ENCODE results near the gene USP17L29. TPM values are rescaled to one million over a fixed set of nuclear protein-coding genes. Genes with fewer than 3 reads are reported as not detected.
"Not testable (repeated sequence)": the region's sequence is repeated elsewhere in the genome, so short reads cannot be mapped to it uniquely, and the experiment has no call there.

The USP17L29 gene, protein sequence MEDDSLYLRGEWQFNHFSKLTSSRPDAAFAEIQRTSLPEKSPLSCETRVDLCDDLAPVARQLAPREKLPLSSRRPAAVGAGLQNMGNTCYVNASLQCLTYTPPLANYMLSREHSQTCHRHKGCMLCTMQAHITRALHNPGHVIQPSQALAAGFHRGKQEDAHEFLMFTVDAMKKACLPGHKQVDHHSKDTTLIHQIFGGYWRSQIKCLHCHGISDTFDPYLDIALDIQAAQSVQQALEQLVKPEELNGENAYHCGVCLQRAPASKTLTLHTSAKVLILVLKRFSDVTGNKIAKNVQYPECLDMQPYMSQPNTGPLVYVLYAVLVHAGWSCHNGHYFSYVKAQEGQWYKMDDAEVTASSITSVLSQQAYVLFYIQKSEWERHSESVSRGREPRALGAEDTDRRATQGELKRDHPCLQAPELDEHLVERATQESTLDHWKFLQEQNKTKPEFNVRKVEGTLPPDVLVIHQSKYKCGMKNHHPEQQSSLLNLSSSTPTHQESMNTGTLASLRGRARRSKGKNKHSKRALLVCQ
- total RNA-seq: not detected

DNA sequence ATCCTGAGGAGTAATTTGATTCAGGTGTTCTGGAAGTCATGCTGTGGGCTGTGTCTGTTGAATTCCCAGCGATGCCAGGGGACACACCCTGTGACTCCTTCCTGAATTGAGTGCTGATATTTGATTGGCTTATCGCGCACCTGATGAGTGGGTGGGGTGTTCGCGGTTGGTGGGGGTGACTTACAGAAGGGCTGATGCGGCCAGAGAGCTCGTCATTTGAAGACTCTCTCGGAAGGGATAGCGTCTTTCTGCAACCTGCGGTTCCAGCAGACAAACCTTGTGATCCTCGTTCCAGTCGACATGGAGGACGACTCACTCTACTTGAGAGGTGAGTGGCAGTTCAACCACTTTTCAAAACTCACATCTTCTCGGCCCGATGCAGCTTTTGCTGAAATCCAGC, at the start of gene USP17L29:
Gene USP17L29, plus strand, starts transcription at position 301 of the 400 bp plus-strand sequence. Its CDS starts 0 bp downstream, at position 301.
- not testable (repeated sequence) for H3K27ac ChIP-seq; DNase-seq (ENCODE audit: low spot score in 2 of 2); H3K4me3 ChIP-seq; H3K4me1 ChIP-seq; H3K9me3 ChIP-seq; H3K36me3 ChIP-seq; H3K27me3 ChIP-seq
- WGBS: no CpG with 5 or more reads among the region's 15 CpGs

DNA sequence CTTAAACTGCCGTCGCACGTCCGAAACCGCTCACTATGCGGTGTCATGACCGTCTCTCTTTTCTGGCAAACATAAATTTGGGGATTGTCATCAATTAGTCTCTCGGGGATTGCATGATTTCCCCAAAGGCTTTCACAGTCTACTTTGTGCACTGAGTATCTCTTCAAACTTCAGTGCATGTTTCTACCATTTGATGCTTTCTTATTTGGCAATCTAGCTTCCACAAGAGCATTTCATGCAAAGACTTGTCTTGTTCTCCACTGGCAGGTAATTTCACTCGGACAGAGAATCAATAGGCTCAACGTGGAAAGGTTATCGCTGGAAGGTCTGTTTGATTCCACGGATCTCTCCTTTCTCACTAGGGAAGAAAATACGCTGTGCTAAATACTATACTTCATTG, 29.2 kb upstream of the USP17L29 start:
- not testable (repeated sequence) for H3K4me3 ChIP-seq; H3K27ac ChIP-seq; H3K36me3 ChIP-seq; DNase-seq (ENCODE audit: low spot score in 2 of 2); H3K9me3 ChIP-seq; H3K4me1 ChIP-seq; H3K27me3 ChIP-seq
- 91% methylated on average over 5 of the region's 13 CpGs for WGBS

DNA sequence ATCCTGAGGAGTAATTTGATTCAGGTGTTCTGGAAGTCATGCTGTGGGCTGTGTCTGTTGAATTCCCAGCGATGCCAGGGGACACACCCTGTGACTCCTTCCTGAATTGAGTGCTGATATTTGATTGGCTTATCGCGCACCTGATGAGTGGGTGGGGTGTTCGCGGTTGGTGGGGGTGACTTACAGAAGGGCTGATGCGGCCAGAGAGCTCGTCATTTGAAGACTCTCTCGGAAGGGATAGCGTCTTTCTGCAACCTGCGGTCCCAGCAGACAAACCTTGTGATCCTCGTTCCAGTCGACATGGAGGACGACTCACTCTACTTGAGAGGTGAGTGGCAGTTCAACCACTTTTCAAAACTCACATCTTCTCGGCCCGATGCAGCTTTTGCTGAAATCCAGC, 28.6 kb upstream of the USP17L29 start, which contains the start of gene USP17L24:
Gene USP17L24, plus strand, starts transcription at position 301 of the 400 bp plus-strand sequence. Its CDS starts 0 bp downstream, at position 301.
- not testable (repeated sequence) for H3K27me3 ChIP-seq; H3K4me1 ChIP-seq; DNase-seq (ENCODE audit: low spot score in 2 of 2); H3K27ac ChIP-seq; H3K9me3 ChIP-seq; H3K36me3 ChIP-seq; H3K4me3 ChIP-seq
- WGBS: no CpG with 5 or more reads among the region's 15 CpGs

DNA sequence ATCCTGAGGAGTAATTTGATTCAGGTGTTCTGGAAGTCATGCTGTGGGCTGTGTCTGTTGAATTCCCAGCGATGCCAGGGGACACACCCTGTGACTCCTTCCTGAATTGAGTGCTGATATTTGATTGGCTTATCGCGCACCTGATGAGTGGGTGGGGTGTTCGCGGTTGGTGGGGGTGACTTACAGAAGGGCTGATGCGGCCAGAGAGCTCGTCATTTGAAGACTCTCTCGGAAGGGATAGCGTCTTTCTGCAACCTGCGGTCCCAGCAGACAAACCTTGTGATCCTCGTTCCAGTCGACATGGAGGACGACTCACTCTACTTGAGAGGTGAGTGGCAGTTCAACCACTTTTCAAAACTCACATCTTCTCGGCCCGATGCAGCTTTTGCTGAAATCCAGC, 23.8 kb upstream of the USP17L29 start, which contains the start of gene USP17L25:
Gene USP17L25, plus strand, starts transcription at position 301 of the 400 bp plus-strand sequence. Its CDS starts 0 bp downstream, at position 301.
- H3K4me1 ChIP-seq; H3K27me3 ChIP-seq; H3K4me3 ChIP-seq; H3K36me3 ChIP-seq; H3K9me3 ChIP-seq; H3K27ac ChIP-seq; DNase-seq (ENCODE audit: low spot score in 2 of 2): not testable (repeated sequence)
- WGBS: no CpG with 5 or more reads among the region's 15 CpGs

DNA sequence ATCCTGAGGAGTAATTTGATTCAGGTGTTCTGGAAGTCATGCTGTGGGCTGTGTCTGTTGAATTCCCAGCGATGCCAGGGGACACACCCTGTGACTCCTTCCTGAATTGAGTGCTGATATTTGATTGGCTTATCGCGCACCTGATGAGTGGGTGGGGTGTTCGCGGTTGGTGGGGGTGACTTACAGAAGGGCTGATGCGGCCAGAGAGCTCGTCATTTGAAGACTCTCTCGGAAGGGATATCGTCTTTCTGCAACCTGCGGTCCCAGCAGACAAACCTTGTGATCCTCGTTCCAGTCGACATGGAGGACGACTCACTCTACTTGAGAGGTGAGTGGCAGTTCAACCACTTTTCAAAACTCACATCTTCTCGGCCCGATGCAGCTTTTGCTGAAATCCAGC, 19.1 kb upstream of the USP17L29 start, which contains the start of gene USP17L26:
Gene USP17L26, plus strand, starts transcription at position 301 of the 400 bp plus-strand sequence. Its CDS starts 0 bp downstream, at position 301.
- H3K4me1 ChIP-seq; DNase-seq (ENCODE audit: low spot score in 2 of 2); H3K27ac ChIP-seq; H3K27me3 ChIP-seq; H3K4me3 ChIP-seq; H3K9me3 ChIP-seq; H3K36me3 ChIP-seq: not testable (repeated sequence)
- WGBS: no CpG with 5 or more reads among the region's 15 CpGs

DNA sequence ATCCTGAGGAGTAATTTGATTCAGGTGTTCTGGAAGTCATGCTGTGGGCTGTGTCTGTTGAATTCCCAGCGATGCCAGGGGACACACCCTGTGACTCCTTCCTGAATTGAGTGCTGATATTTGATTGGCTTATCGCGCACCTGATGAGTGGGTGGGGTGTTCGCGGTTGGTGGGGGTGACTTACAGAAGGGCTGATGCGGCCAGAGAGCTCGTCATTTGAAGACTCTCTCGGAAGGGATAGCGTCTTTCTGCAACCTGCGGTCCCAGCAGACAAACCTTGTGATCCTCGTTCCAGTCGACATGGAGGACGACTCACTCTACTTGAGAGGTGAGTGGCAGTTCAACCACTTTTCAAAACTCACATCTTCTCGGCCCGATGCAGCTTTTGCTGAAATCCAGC, 14.3 kb upstream of the USP17L29 start, which contains the start of gene USP17L5:
Gene USP17L5, plus strand, starts transcription at position 301 of the 400 bp plus-strand sequence. Its CDS starts 0 bp downstream, at position 301.
- not testable (repeated sequence) for H3K36me3 ChIP-seq; H3K9me3 ChIP-seq; DNase-seq (ENCODE audit: low spot score in 2 of 2); H3K4me1 ChIP-seq; H3K4me3 ChIP-seq; H3K27ac ChIP-seq; H3K27me3 ChIP-seq
- no CpG with 5 or more reads among the region's 15 CpGs for WGBS

DNA sequence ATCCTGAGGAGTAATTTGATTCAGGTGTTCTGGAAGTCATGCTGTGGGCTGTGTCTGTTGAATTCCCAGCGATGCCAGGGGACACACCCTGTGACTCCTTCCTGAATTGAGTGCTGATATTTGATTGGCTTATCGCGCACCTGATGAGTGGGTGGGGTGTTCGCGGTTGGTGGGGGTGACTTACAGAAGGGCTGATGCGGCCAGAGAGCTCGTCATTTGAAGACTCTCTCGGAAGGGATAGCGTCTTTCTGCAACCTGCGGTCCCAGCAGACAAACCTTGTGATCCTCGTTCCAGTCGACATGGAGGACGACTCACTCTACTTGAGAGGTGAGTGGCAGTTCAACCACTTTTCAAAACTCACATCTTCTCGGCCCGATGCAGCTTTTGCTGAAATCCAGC, 9.6 kb upstream of the USP17L29 start, which contains the start of gene USP17L27:
Gene USP17L27, plus strand, starts transcription at position 301 of the 400 bp plus-strand sequence. Its CDS starts 0 bp downstream, at position 301.
- H3K27ac ChIP-seq; DNase-seq (ENCODE audit: low spot score in 2 of 2); H3K9me3 ChIP-seq; H3K27me3 ChIP-seq; H3K4me1 ChIP-seq; H3K4me3 ChIP-seq; H3K36me3 ChIP-seq: not testable (repeated sequence)
- WGBS: no CpG with 5 or more reads among the region's 15 CpGs

DNA sequence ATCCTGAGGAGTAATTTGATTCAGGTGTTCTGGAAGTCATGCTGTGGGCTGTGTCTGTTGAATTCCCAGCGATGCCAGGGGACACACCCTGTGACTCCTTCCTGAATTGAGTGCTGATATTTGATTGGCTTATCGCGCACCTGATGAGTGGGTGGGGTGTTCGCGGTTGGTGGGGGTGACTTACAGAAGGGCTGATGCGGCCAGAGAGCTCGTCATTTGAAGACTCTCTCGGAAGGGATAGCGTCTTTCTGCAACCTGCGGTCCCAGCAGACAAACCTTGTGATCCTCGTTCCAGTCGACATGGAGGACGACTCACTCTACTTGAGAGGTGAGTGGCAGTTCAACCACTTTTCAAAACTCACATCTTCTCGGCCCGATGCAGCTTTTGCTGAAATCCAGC, 4.8 kb upstream of the USP17L29 start, which contains the start of gene USP17L28:
Gene USP17L28, plus strand, starts transcription at position 301 of the 400 bp plus-strand sequence. Its CDS starts 0 bp downstream, at position 301.
- not testable (repeated sequence) for H3K4me1 ChIP-seq; H3K9me3 ChIP-seq; H3K4me3 ChIP-seq; H3K27ac ChIP-seq; H3K27me3 ChIP-seq; DNase-seq (ENCODE audit: low spot score in 2 of 2); H3K36me3 ChIP-seq
- no CpG with 5 or more reads among the region's 15 CpGs for WGBS

DNA sequence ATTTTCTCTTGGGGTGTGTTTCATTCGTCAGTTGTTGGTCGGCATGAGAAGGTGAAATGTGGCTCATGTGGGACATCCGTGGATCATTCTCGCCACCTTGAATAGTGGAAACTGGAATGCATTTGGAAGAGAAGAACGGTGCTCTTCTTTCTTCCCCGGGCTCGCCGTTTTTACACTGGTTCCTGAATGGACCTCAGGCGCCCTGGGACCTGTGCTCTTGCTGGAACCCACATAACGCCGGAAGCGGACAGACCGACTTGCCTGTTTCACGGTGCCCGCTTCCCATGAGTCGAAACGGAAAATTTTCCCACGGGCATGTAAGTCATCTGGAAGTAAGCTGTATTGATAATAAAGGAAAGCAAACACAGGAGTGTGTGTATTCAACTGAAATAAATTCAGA, 2.6 kb upstream of the USP17L29 start:
- not testable (repeated sequence) for H3K36me3 ChIP-seq; H3K9me3 ChIP-seq; DNase-seq (ENCODE audit: low spot score in 2 of 2); H3K27ac ChIP-seq; H3K27me3 ChIP-seq; H3K4me1 ChIP-seq; H3K4me3 ChIP-seq
- no CpG with 5 or more reads among the region's 18 CpGs for WGBS

DNA sequence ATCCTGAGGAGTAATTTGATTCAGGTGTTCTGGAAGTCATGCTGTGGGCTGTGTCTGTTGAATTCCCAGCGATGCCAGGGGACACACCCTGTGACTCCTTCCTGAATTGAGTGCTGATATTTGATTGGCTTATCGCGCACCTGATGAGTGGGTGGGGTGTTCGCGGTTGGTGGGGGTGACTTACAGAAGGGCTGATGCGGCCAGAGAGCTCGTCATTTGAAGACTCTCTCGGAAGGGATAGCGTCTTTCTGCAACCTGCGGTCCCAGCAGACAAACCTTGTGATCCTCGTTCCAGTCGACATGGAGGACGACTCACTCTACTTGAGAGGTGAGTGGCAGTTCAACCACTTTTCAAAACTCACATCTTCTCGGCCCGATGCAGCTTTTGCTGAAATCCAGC, 9.4 kb downstream of the USP17L29 start, which contains the start of gene USP17L30:
Gene USP17L30, plus strand, starts transcription at position 301 of the 400 bp plus-strand sequence. Its CDS starts 0 bp downstream, at position 301.
- not testable (repeated sequence) for H3K4me1 ChIP-seq; H3K9me3 ChIP-seq; H3K27ac ChIP-seq; H3K27me3 ChIP-seq; H3K4me3 ChIP-seq; DNase-seq (ENCODE audit: low spot score in 2 of 2); H3K36me3 ChIP-seq
- no CpG with 5 or more reads among the region's 15 CpGs for WGBS

DNA sequence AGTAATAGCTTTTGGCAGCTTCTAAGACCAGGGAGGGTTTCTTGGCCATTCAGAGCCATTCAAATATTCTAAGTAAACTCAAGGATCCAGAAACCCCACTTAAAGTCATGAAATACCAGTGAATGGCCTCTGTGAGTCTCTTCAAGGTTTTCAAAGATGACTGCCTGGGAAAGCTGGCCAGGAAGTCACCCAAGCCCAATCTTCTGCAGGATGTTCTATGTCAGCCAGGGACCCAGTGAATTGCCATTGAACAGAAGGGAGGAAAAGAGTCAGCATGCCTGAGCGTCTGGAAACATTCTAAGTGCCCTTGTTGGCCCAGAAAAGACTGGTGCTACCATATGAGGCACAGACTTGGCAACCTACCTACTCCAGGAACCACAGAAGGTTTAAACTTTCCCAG, 26.4 kb downstream of the USP17L29 start:
- H3K27ac ChIP-seq; H3K36me3 ChIP-seq; H3K9me3 ChIP-seq; H3K4me1 ChIP-seq; H3K27me3 ChIP-seq; H3K4me3 ChIP-seq; DNase-seq (ENCODE audit: low spot score in 2 of 2): not testable (repeated sequence)
- no CpG with 5 or more reads among the region's 1 CpG for WGBS

Data from suprapubic skin (tissue), 4 donors.